Activated T-helper 1 cell treated with anti-CD3 and anti-CD28 coated beads, Interleukin-12 subunit alpha, Interleukin-12 subunit beta, Interleukin-2, Interleukin-4 antibody, amounts not matched to agents 30 ng/mL and 10 ng/mL and 1 ng/mL, durations not matched to agents 14 hours and 24 hours and 36 hours (primary cell): ENCODE results near the gene CFAP251. TPM values are rescaled to one million over a fixed set of nuclear protein-coding genes. Genes with fewer than 3 reads are reported as not detected.
A peak's percentile ranks its signal among the peaks of the same experiment; 100 is the strongest.
"Not testable (repeated sequence)": the region's sequence is repeated elsewhere in the genome, so short reads cannot be mapped to it uniquely, and the experiment has no call there.

Experiments
- DNase-seq: peaks from one replicate; pipeline ENCODE4 v3.0.0; 2021; ENCODE audit warnings: low spot score
- H3K27ac Mint-ChIP-seq: one replicate; pipeline ENCODE4 v1.8.0; 2021; ENCODE audit warnings: mild to moderate bottlenecking, mixed read lengths
- H3K27me3 Mint-ChIP-seq: one replicate; pipeline ENCODE4 v1.8.0; 2022; ENCODE audit warnings: mild to moderate bottlenecking, moderate library complexity, mixed read lengths; ENCODE audit not compliant: insufficient read depth
- H3K36me3 Mint-ChIP-seq: one replicate; pipeline ENCODE4 v1.8.0; 2021; ENCODE audit warnings: low read depth, mixed read lengths
- H3K4me1 Mint-ChIP-seq: one replicate; pipeline ENCODE4 v1.8.0; 2021; ENCODE audit warnings: low read depth, mixed read lengths
- H3K4me3 Mint-ChIP-seq: one replicate; pipeline ENCODE4 v1.8.0; 2021; ENCODE audit warnings: mild to moderate bottlenecking, moderate library complexity, mixed read lengths
- H3K9me3 Mint-ChIP-seq: one replicate; pipeline ENCODE4 v1.8.0; 2021; ENCODE audit warnings: mixed read lengths
- intact Hi-C: fragments of 100-400 bp; cut with micrococcal nuclease; formaldehyde crosslinking; loops from one replicate; pipeline ENCODE4 v1.15.1; 2024
- total RNA-seq: library from RNA; stranded (reverse); gene quantifications from 2 replicates; pipeline ENCODE4 v1.2.3, GENCODE V29; 2022

Gene CFAP251
- total RNA-seq, 1 donor from 2014 or later, result 0.65 TPM

DNA sequence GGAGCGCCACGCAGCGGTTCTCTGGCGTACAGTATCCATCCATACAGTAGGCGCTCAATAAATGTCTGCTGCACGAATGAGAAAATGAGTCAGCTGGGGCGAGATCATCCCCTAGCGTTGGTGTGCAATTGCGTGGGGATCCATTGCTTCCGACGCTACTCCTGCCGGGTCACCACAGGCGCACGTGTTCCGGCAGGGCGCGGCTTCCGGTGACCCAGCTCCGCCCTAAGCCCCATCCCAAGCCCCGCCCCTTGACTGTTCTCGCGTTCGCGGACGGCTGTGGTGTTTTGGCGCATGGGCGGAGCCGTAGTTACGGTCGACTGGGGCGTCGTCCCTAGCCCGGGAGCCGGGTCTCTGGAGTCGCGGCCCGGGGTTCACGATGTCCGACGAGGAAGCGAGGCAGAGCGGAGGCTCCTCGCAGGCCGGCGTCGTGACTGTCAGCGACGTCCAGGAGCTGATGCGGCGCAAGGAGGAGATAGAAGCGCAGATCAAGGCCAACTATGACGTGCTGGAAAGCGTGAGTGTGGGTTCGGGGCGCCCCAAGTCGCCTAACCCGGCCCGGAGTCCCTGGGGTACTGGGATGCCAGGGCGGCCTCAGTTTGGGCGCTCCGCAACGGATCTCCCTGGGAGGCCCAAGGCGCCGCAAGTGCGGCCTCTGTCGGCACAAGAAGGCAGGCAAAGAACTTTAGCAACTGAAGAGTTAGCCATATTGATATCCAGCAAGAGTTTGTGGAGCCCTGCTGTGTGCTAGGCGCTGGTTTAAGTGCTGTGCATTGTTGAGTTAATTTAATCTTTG lies 29.7 kb upstream of the CFAP251 start, which contains the start of gene PSMD9:
Gene PSMD9 (plus strand): TSS at position 313 of the 796 bp plus-strand sequence. CDS start 67 bp downstream, at position 380.
- peak within 1 kb of the TSS; percentile 99 for H3K27ac Mint-ChIP-seq
- peaks cover 5% of the 10 kb centered on the region for H3K36me3 Mint-ChIP-seq
- peaks cover 35% of the 10 kb centered on the region for H3K4me1 Mint-ChIP-seq

DNA sequence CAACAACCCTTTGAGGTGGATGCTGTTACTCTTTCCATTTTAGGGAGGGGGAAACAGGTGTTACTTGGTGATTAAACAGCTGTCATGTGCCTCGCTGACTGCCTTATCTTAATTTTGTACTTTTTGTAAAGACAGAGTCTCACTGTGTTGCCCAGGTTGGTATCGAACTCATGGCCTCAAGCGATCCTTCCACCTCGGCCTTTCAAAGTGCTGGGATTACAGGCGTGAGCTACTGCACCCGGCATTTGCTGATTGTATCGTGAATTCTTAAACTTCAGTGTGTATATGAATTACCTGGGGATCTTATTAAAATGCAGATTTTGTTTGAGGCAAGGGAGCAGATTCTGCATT lies 29.1 kb upstream of the CFAP251 start:
- Mint-ChIP-seq H3K4me1 (peaks cover 41% of the 10 kb centered on the region), H3K36me3 (peaks cover 10% of the 10 kb centered on the region), H3K4me3 (peak overlapping the region; percentile 99), H3K27ac (peak overlapping the region; percentile 99), H3K9me3 (no peaks in the 10 kb centered on the region), H3K27me3 (peaks cover 2% of the 10 kb centered on the region)
- DNase-seq, result no peak
- intact Hi-C loops, result loop anchor here (2.0 to 5.0 kb wide), 2 partner anchors 193 to 420 kb away; no protein-coding TSS in a partner anchor

More for the DNA sequence above, 29.7 kb upstream of the CFAP251 start, which contains the start of gene PSMD9:
- DNase-seq, result peak; percentile 98
- Mint-ChIP-seq H3K27me3 (peaks cover 2% of the 10 kb centered on the region), H3K4me3 (peak within 1 kb of the TSS; percentile 99), H3K9me3 (no peaks in the 10 kb centered on the region)
- intact Hi-C loops, result loop anchor here (1.0 to 5.0 kb wide), 12 partner anchors 30 to 420 kb away; partner anchors contain the start of genes CFAP251, DIABLO and TMEM120B

DNA sequence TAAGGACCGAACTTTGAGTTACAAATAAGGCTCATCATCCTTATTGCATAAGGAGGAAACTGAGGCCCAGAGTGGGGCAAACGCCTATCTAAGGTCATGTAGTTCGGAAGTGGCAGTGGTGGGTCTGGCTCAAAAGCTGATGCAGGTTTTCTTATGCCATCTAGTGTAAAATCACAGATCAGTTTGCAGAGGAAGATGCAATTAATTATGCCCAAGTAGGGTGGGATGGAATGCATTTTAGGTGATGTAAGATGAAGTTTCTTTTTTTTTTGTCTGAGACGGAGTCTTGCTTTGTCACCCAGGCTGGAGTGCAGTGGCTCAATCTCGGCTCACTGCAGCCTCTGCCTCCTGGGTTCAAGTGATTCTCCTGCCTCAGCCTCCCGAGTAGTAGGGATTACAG lies 28.7 kb upstream of the CFAP251 start:
- intact Hi-C loops, result loop anchor here (2.0 to 5.0 kb wide), 2 partner anchors 193 to 421 kb away; no protein-coding TSS in a partner anchor
- peak overlapping the region; percentile 99 for H3K27ac Mint-ChIP-seq
- not testable (repeated sequence) for H3K27me3 Mint-ChIP-seq, DNase-seq, H3K9me3 Mint-ChIP-seq
- peak overlapping the region; percentile 99 for H3K4me3 Mint-ChIP-seq
- H3K4me1 Mint-ChIP-seq, result peaks cover 44% of the 10 kb centered on the region
- H3K36me3 Mint-ChIP-seq, result peaks cover 10% of the 10 kb centered on the region

DNA sequence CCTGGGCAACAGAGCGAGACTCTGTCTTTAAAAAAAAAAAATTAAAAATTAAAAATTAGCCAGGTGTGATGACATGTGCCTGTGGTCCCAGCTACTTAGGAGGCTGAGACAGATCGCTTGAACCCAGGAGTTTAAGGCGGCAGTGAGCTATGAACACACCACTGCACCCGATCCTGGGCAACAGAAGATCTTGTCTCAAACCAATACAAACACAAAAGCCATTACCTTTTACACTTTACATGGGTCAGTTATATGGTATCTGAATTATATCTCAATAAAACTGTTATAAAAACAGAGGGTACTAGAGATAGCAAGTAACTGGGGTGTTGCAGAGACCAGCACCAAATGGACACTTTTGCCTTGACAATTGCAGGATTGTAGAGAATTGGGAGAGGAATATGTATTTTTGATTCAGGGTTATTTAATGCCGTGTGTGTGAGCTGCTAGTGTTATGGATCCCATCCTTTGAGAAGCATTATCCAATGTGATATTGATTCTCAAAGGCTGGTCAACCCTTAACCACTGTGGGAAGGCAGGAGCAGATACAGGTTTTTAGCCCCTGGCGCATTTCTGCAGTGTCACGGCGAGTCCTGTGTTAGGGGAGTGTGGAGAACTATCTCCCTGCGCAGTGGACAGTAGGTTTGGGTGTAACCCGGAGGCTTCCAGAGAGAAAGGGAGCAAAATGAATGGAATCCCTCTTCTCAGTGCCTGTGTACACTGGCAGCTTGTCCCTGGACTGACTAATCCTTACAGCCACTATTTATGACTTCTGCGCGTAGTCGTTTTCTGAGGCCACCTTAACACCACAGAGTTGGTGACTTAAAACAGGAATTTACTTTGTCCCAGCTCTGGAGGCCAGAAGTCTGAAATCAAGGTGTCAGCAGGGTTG lies 25.5 kb upstream of the CFAP251 start:
- Mint-ChIP-seq H3K27me3 (no peaks in the 10 kb centered on the region), H3K9me3 (no peaks in the 10 kb centered on the region), H3K4me1 (peaks cover 39% of the 10 kb centered on the region), H3K27ac (peak overlapping the region; percentile 43), H3K4me3 (no peak overlapping the region), H3K36me3 (peaks cover 21% of the 10 kb centered on the region)
- DNase-seq, result no peak
- intact Hi-C loops, result no loop called here

DNA sequence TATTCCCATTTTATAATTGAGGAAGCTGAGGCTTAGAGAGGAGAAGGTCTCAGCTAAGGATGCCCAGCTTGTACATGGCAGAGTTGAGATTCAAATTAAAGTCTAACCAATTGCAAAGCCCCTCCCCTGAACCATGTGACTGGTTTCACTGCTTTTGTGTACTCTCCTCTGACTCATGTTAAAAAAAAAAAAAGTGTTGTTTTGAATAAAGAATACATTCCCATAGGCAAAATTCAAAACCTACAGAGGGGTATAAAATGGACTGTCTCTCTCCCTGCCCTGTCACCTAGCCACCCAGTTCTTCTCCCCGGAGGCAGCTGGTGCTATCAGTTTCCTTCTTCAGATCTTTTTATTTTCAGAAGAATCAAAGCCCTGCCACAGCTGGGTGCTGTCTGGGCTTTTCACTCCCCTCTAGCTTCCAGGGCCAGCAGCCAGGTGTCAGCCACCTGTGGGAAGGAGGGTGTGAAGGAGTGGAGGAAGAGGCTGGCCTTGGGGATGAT lies 24.4 kb upstream of the CFAP251 start:
- H3K27me3 Mint-ChIP-seq, result no peaks in the 10 kb centered on the region
- DNase-seq, result no peak
- intact Hi-C loops, result no loop called here
- H3K4me3 Mint-ChIP-seq, result peak overlapping the region; percentile 72
- no peaks in the 10 kb centered on the region for H3K9me3 Mint-ChIP-seq
- peak overlapping the region; percentile 82 for H3K27ac Mint-ChIP-seq
- peaks cover 21% of the 10 kb centered on the region for H3K36me3 Mint-ChIP-seq
- peaks cover 33% of the 10 kb centered on the region for H3K4me1 Mint-ChIP-seq

DNA sequence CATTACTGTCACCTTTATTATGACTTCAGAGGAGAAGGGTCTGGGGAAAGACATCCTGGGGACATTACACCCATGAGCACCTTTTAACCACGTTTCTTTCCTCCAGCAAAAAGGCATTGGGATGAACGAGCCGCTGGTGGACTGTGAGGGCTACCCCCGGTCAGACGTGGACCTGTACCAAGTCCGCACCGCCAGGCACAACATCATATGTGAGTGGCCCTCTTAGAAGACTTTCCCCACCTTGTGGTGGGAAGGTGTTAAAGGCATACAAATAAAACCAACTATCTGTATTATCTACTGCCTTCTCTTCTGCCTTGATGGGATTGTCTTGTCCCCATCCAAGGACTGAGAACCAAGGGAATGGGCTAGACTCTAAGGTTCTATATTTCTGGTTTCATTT lies 23.8 kb upstream of the CFAP251 start:
- Mint-ChIP-seq H3K27ac (peak overlapping the region; percentile 82), H3K4me3 (no peak overlapping the region), H3K4me1 (peaks cover 27% of the 10 kb centered on the region), H3K27me3 (no peaks in the 10 kb centered on the region), H3K36me3 (peaks cover 18% of the 10 kb centered on the region), H3K9me3 (no peaks in the 10 kb centered on the region)
- DNase-seq, result no peak
- intact Hi-C loops, result no loop called here

DNA sequence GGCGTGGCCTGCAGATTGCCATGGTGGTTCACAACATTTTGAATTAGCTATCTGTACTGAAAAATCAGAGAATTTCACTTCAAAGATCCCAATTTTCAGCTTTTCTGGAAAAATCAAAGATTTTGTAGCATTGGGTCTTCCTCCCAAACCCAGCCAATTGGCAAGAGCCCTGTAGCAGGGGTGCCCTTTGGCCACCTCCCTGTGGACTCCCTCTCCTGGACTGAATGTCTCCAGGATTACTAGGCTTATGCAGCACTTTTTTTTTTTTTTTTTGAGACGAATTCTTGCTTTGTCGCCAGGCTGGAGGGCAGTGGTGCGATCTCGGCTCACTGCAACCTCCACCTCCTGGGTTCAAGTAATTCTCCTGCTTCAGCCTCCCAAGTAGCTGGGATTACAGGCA lies 20.1 kb upstream of the CFAP251 start:
- Mint-ChIP-seq H3K9me3 (no peaks in the 10 kb centered on the region), H3K4me3 (no peak overlapping the region), H3K36me3 (peaks cover 26% of the 10 kb centered on the region), H3K4me1 (peaks cover 13% of the 10 kb centered on the region), H3K27ac (no peak overlapping the region), H3K27me3 (no peaks in the 10 kb centered on the region)
- DNase-seq, result no peak
- intact Hi-C loops, result no loop called here

DNA sequence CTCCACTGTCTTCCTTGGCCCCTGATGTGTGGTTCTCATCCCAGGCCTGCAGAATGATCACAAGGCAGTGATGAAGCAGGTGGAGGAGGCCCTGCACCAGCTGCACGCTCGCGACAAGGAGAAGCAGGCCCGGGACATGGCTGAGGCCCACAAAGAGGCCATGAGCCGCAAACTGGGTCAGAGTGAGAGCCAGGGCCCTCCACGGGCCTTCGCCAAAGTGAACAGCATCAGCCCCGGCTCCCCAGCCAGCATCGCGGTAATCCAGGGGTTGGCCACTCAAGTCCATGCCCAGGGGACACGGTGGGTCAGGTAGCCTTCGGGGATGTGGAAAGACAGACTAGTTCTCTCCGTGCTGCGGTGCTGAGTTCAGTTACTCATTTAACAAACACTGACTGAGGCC lies 18.8 kb upstream of the CFAP251 start:
- H3K27me3 Mint-ChIP-seq, result no peaks in the 10 kb centered on the region
- H3K27ac Mint-ChIP-seq, result no peak overlapping the region
- intact Hi-C loops, result no loop called here
- no peaks in the 10 kb centered on the region for H3K4me1 Mint-ChIP-seq
- no peaks in the 10 kb centered on the region for H3K9me3 Mint-ChIP-seq
- no peak overlapping the region for H3K4me3 Mint-ChIP-seq
- peaks cover 24% of the 10 kb centered on the region for H3K36me3 Mint-ChIP-seq
- no peak for DNase-seq

DNA sequence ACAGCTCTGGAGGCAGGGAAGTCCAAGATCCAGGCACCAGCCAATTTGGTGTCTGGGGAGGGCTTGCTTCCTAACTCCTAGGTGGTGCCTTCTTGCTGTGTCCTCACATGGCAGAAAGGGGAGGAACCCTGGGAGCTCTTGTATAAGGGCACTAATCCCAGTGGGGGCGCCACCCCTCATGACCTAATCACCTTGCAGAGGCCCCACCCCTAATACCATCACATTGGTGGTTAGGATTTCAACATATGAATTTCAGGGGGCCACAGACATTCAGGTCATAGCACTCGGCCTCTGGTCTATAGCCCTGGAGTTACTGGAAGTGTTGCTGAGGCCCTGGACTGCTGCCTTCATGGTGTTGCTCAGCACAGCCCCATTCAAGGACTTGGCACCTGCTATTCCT lies 15.2 kb upstream of the CFAP251 start:
- no peaks in the 10 kb centered on the region for H3K4me1 Mint-ChIP-seq
- H3K27me3 Mint-ChIP-seq, result no peaks in the 10 kb centered on the region
- no peaks in the 10 kb centered on the region for H3K9me3 Mint-ChIP-seq
- intact Hi-C loops, result no loop called here
- no peak overlapping the region for H3K27ac Mint-ChIP-seq
- H3K4me3 Mint-ChIP-seq, result no peak overlapping the region
- no peak for DNase-seq
- peaks cover 19% of the 10 kb centered on the region for H3K36me3 Mint-ChIP-seq

DNA sequence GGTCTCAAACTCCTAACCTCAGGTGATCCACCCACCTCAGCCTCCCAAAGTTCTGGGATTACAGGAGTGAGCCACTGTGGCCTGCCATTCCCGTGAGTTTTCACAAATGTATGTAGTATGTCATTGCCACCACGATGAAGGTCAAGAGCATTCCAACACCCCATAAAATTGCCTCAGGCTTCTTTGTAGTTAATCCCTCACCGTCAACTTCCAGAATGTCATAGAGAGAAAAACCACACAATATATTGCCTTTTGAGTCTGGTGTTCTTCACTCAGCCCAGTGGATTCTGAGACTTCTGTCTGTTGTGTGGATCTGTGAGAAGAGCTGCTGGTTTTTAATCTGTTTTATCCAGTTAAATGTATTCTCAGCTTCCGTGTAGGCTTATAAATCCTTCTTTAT lies 12.6 kb upstream of the CFAP251 start:
- intact Hi-C loops, result no loop called here
- no peak overlapping the region for H3K4me3 Mint-ChIP-seq
- peaks cover 28% of the 10 kb centered on the region for H3K36me3 Mint-ChIP-seq
- no peaks in the 10 kb centered on the region for H3K9me3 Mint-ChIP-seq
- no peak for DNase-seq
- peaks cover 8% of the 10 kb centered on the region for H3K4me1 Mint-ChIP-seq
- no peak overlapping the region for H3K27ac Mint-ChIP-seq
- H3K27me3 Mint-ChIP-seq, result no peaks in the 10 kb centered on the region

DNA sequence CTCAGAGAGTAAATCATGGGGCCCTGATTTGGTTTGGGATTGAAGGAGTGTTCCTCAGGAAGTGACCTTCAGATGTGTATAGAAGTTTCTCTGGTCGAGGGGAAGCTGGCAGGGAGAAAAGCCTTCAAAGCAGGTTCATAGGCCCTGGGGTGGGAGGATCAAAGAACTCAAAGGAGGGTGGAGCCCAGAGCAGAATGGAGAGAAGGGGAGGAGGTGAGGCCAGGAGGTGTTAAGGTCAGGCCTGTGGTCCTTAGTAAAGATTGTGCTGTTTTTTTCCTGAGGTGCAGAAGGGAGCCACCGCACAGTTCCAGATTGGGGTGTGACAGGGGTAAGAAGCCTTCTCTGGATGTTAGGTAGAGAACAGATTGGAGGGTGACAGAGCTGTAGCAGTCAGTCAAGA lies 9.7 kb upstream of the CFAP251 start:
- H3K9me3 Mint-ChIP-seq, result no peaks in the 10 kb centered on the region
- no peak for DNase-seq
- H3K36me3 Mint-ChIP-seq, result peaks cover 28% of the 10 kb centered on the region
- H3K4me3 Mint-ChIP-seq, result no peak overlapping the region
- peak overlapping the region; percentile 45 for H3K27ac Mint-ChIP-seq
- H3K27me3 Mint-ChIP-seq, result no peaks in the 10 kb centered on the region
- intact Hi-C loops, result no loop called here
- H3K4me1 Mint-ChIP-seq, result peaks cover 14% of the 10 kb centered on the region

DNA sequence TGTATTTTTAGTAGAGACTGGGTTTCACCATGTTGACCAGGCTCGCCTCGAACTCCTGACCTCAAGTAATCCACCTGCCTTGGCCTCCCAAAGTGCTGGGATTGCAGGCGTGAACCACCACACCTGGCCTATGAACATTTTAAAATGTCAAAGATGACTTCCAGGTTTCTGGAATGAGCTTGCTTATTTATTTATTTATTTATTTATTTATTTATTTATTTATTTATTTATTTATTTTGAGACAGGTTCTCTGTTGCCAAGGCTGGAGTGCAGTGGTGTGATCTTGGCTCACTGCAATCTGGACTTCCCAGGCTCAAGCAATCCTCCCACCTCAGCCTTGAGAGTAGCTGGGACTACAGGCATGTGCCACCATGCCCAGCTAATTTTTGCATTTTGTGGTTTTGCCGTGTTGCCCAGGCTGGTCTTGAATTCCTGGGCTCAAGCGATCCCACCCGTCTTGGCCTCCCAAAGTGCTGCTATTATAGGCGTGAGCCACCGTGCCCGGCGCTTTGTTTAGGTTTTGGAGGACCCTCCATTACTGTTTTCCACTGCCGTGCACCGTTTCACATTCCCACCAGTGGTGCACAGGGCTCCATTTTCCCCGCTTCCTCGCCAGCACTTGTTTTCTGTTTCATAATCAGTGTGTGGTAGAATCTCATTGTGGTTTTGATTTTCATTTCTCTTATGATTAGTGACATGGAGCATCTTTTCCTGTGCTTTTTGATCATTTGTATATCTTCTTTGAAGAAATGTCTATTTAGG lies 6.4 kb upstream of the CFAP251 start:
- H3K4me1 Mint-ChIP-seq, result peaks cover 16% of the 10 kb centered on the region
- intact Hi-C loops, result loop anchor here (10.0 kb wide), 1 partner anchor 353 kb away; the partner anchor contains the start of gene VPS33A
- no peaks in the 10 kb centered on the region for H3K9me3 Mint-ChIP-seq
- H3K27ac Mint-ChIP-seq, result peak overlapping the region; percentile 20
- peaks cover 35% of the 10 kb centered on the region for H3K36me3 Mint-ChIP-seq
- no peak overlapping the region for H3K4me3 Mint-ChIP-seq
- no peaks in the 10 kb centered on the region for H3K27me3 Mint-ChIP-seq
- DNase-seq, result no peak
